Liver (tissue), 9 donors: Measurements from ENCODE around the gene CPS1. TPM values are rescaled to one million over a fixed set of nuclear protein-coding genes. Genes with fewer than 3 reads are reported as not detected.

ENCODE experiments used
- DNase-seq: peaks from one replicate; pipeline ENCODE4 v3.0.0-alpha.2; 2017; ENCODE audit warnings: low spot score
- H3K27ac ChIP-seq, 2 donors: one replicate each; pipeline ENCODE4 v1.7.0; 2013; ENCODE audit warnings: inconsistent platforms in 2 of 2, low read length in 2 of 2, control low read depth in 1 of 2, low read depth in 1 of 2, mild to moderate bottlenecking in 1 of 2
- H3K27me3 ChIP-seq, 4 donors: one replicate each; pipeline versions ENCODE4 v1.6.1 to v1.7.0; 2013; ENCODE audit warnings: low read length in 3 of 4, inconsistent platforms in 1 of 4, mild to moderate bottlenecking in 1 of 4, moderate library complexity in 1 of 4; ENCODE audit not compliant: control insufficient read depth in 4 of 4, insufficient read depth in 4 of 4
- H3K36me3 ChIP-seq, 4 donors: one replicate each; pipeline versions ENCODE4 v1.6.1 to v1.7.0; 2013; ENCODE audit warnings: low read length in 3 of 4, mild to moderate bottlenecking in 3 of 4, low read depth in 1 of 4, moderate library complexity in 1 of 4; ENCODE audit not compliant: control insufficient read depth in 4 of 4, insufficient read depth in 3 of 4
- H3K4me1 ChIP-seq, 4 donors: one replicate each; pipeline versions ENCODE4 v1.6.1 to v1.7.0; 2013; ENCODE audit warnings: low read length in 3 of 4, mild to moderate bottlenecking in 3 of 4, moderate library complexity in 1 of 4; ENCODE audit not compliant: control insufficient read depth in 4 of 4, insufficient read depth in 4 of 4
- H3K4me3 ChIP-seq, 3 donors: one replicate each; pipeline versions ENCODE4 v1.6.1 to v1.7.0; 2013; ENCODE audit warnings: low read length in 3 of 3, control low read depth in 1 of 3, low read depth in 1 of 3, mild to moderate bottlenecking in 1 of 3
- H3K9ac ChIP-seq, 2 donors: one replicate each; pipeline ENCODE4 v1.7.0; 2013; ENCODE audit warnings: low read length in 2 of 2, mild to moderate bottlenecking in 2 of 2, moderate library complexity in 2 of 2, control low read depth in 1 of 2, low read depth in 1 of 2
- H3K9me3 ChIP-seq, 4 donors: one replicate each; pipeline versions ENCODE4 v1.6.1 to v1.7.0; 2013; ENCODE audit warnings: low read length in 3 of 4; ENCODE audit not compliant: control insufficient read depth in 4 of 4
- FOXA1 ChIP-seq: IDR thresholded peaks from 2 replicates; pipeline ENCODE4 v1.6.1; 2016; ENCODE audit warnings: antibody characterized with exemption
- FOXA2 ChIP-seq: IDR thresholded peaks from 2 replicates; pipeline ENCODE4 v1.6.1; 2016; ENCODE audit warnings: antibody characterized with exemption
- GABPA ChIP-seq, 2 donors: IDR thresholded peaks in 1 of 2; conservative IDR thresholded peaks in 1 of 2; 2 replicates each; pipeline ENCODE4 v1.6.1; 2016; ENCODE audit warnings: antibody characterized with exemption in 2 of 2, mild to moderate bottlenecking in 1 of 2, moderate library complexity in 1 of 2
- HNF4A ChIP-seq, 2 donors: conservative IDR thresholded peaks; 2 replicates each; pipeline ENCODE4 v1.6.1; 2016; ENCODE audit warnings: antibody characterized with exemption in 2 of 2, mild to moderate bottlenecking in 2 of 2
- RAD21 ChIP-seq, 2 donors: IDR thresholded peaks; 2 replicates each; pipeline ENCODE4 v1.6.1; 2016; ENCODE audit warnings: antibody characterized with exemption in 2 of 2, mild to moderate bottlenecking in 2 of 2
- RXRA ChIP-seq, 2 donors: IDR thresholded peaks; 2 replicates each; pipeline ENCODE4 v1.6.1; 2017 to 2018; ENCODE audit warnings: antibody characterized with exemption in 2 of 2, mild to moderate bottlenecking in 1 of 2
- YY1 ChIP-seq: IDR thresholded peaks from 2 replicates; pipeline ENCODE4 v1.6.1; 2016; ENCODE audit warnings: antibody characterized with exemption, mild to moderate bottlenecking
- WGBS: extraction: QIAGEN DNeasy Blood & Tissue Kit; methylation state at CpG from one replicate; pipeline ENCODE4 v1.1.7; 2013; 5-methylcytosine and 5-hydroxymethylcytosine counted together
- polyA plus RNA-seq, 2 donors: library from polyadenylated mRNA; stranded (reverse) in 1 of 2; unstranded in 1 of 2; fragments of 200-250 nt in 1 of 2; fragments of >200 nt in 1 of 2; fragmentation: Nextera tagmentation in 1 of 2; extraction: Ambion mirVana in 1 of 2; gene quantifications; one replicate each; pipeline versions ENCODE4 v1.2.1 to v1.2.3, GENCODE V29; 2013 to 2015
- total RNA-seq, 2 donors: library from RNA; depleted of rRNA; stranded (reverse); fragments of >200 nt; gene quantifications; one replicate each; pipeline ENCODE4 v1.2.3, GENCODE V29; 2014
- TF ChIP-seq, protein P1 (sequence below): IDR thresholded peaks from 2 replicates; pipeline ENCODE4 v1.6.1; 2016; ENCODE audit warnings: antibody characterized with exemption
- TF ChIP-seq, protein P2 (sequence below): IDR thresholded peaks from 2 replicates; pipeline ENCODE4 v1.6.1; 2016; ENCODE audit warnings: antibody characterized with exemption, mild to moderate bottlenecking
- TF ChIP-seq, protein P3 (sequence below): IDR thresholded peaks from 2 replicates; pipeline ENCODE4 v1.6.1; 2016; ENCODE audit warnings: antibody characterized with exemption
- donor health status: healthy.
- donor health status: healthy.
- donor health status: healthy.
- donor health status: healthy.
- donor health status: healthy.

Gene CPS1
- total and polyA plus RNA-seq, 4 donors = 469 to 930 (median 575) TPM

DNA sequence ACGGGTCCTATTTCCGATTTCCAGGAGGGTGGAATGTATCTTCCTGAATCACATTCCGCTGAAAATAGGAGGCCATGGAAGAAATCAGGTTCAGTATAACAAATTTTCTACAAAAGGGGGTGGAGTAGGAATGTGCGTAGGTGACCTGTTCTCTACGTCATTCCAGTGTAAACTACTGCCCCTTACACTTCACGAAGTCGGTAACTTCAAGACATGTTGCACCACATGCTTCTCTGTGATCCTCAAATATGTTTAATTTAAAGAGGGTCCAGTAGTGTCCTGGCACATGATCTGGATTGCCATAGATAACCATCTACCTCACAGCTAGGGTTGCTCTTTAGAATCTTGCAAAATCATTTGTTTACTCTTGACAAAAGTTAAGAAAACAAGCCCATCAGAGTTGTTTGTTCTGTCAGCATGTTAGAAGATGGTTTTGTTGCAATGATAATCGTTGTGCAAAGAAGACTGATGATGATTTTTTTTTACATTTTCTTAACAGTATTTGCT, 7.5 kb upstream of the CPS1 start (continued):
- TF ChIP-seq, protein P1, sequence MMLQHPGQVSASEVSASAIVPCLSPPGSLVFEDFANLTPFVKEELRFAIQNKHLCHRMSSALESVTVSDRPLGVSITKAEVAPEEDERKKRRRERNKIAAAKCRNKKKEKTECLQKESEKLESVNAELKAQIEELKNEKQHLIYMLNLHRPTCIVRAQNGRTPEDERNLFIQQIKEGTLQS = peak; percentile 58

DNA sequence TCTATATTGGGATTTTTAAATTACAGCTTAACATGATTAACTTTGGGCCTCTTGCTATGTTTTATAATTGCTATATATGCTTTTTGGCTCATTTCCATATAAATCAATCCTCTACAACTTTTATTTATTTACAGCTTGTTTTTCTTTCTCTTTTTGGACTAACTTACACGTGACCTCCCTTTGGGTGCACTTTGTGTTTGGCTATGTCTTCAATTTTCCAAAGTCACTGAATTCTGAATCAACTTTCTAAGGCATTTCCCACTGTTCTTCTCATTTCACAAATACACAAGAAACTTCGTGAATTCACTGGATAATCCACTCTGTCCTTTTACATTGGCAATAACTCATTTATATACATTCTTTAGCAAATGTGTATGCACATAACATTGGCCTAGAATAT, 5.4 kb upstream of the CPS1 start:
- DNase-seq = no peak
- Histone ChIP-seq H3K27ac (peak overlapping the region in 1 of 2 donors; percentile 58), H3K27me3 (no peaks in the 10 kb centered on the region), H3K9me3 (no peaks in the 10 kb centered on the region), H3K4me1 (peaks cover 0 to 46% (median 40%) of the 10 kb centered on the region in 4 donors), H3K36me3 (no peaks in the 10 kb centered on the region), H3K9ac (no peak overlapping the region), H3K4me3 (no peak overlapping the region)
- 27% methylated on average over 2 of the region's 2 CpGs for WGBS
- TF ChIP-seq, protein P1 = no peak
- TF ChIP-seq RXRA (IDR thresholded peaks at IDR 0.05) (peak in 1 of 2 donors; percentile 35), HNF4A (conservative IDR thresholded peaks at IDR 0.05) (peak; percentile 18 to 55), YY1 (peak; percentile 37)

DNA sequence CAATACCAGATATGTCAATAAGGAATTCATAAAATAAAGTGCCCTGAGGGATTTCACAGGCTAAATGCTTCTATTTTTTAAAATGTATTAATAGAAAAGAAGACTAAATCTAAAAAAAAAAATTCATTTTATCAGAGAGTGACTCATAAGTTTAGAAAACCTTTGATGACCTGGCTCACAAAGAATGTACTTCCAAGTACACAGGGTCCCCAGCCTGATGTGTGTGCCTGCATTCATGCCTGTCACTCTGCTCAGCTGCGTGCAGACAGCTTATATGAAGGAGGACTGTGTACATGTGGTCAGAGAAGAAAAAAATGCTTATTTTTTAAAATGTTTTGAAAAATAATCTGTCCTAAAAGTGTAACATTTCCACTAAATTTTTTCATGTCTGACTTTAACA, 3.0 kb upstream of the CPS1 start:
- DNase-seq = no peak
- H3K27ac ChIP-seq = no peak overlapping the region
- no peaks in the 10 kb centered on the region for H3K27me3 ChIP-seq
- TF ChIP-seq RXRA (IDR thresholded peaks at IDR 0.05) = no peak
- TF ChIP-seq FOXA1 = no peak
- TF ChIP-seq HNF4A (conservative IDR thresholded peaks at IDR 0.05) = no peak
- no peak for TF ChIP-seq FOXA2
- TF ChIP-seq, protein P2, sequence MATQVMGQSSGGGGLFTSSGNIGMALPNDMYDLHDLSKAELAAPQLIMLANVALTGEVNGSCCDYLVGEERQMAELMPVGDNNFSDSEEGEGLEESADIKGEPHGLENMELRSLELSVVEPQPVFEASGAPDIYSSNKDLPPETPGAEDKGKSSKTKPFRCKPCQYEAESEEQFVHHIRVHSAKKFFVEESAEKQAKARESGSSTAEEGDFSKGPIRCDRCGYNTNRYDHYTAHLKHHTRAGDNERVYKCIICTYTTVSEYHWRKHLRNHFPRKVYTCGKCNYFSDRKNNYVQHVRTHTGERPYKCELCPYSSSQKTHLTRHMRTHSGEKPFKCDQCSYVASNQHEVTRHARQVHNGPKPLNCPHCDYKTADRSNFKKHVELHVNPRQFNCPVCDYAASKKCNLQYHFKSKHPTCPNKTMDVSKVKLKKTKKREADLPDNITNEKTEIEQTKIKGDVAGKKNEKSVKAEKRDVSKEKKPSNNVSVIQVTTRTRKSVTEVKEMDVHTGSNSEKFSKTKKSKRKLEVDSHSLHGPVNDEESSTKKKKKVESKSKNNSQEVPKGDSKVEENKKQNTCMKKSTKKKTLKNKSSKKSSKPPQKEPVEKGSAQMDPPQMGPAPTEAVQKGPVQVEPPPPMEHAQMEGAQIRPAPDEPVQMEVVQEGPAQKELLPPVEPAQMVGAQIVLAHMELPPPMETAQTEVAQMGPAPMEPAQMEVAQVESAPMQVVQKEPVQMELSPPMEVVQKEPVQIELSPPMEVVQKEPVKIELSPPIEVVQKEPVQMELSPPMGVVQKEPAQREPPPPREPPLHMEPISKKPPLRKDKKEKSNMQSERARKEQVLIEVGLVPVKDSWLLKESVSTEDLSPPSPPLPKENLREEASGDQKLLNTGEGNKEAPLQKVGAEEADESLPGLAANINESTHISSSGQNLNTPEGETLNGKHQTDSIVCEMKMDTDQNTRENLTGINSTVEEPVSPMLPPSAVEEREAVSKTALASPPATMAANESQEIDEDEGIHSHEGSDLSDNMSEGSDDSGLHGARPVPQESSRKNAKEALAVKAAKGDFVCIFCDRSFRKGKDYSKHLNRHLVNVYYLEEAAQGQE = no peak
- no peak for TF ChIP-seq GABPA (IDR thresholded peaks at IDR 0.05 in 1 of 2, conservative IDR thresholded peaks at IDR 0.05 in 1 of 2)
- TF ChIP-seq, protein P3, sequence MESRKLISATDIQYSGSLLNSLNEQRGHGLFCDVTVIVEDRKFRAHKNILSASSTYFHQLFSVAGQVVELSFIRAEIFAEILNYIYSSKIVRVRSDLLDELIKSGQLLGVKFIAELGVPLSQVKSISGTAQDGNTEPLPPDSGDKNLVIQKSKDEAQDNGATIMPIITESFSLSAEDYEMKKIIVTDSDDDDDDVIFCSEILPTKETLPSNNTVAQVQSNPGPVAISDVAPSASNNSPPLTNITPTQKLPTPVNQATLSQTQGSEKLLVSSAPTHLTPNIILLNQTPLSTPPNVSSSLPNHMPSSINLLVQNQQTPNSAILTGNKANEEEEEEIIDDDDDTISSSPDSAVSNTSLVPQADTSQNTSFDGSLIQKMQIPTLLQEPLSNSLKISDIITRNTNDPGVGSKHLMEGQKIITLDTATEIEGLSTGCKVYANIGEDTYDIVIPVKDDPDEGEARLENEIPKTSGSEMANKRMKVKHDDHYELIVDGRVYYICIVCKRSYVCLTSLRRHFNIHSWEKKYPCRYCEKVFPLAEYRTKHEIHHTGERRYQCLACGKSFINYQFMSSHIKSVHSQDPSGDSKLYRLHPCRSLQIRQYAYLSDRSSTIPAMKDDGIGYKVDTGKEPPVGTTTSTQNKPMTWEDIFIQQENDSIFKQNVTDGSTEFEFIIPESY = no peak
- TF ChIP-seq, protein P1 = no peak
- TF ChIP-seq RAD21 (IDR thresholded peaks at IDR 0.05) = no peak
- H3K9ac ChIP-seq = no peak overlapping the region
- H3K4me3 ChIP-seq = no peak overlapping the region
- 63% methylated on average over 1 of the region's 1 CpG for WGBS
- no peaks in the 10 kb centered on the region for H3K9me3 ChIP-seq
- peaks cover 0 to 41% (median 25%) of the 10 kb centered on the region in 4 donors for H3K4me1 ChIP-seq
- H3K36me3 ChIP-seq = no peaks in the 10 kb centered on the region
